H9 (cell line): ENCODE data around the gene RASSF5. TPM values are rescaled to one million over a fixed set of nuclear protein-coding genes. Genes with fewer than 3 reads are reported as not detected.

Source experiments
- DNase-seq: peaks from one replicate; pipeline ENCODE4 v3.0.0-alpha.2; 2017
- H2AFZ ChIP-seq: one replicate; pipeline ENCODE4 v1.6.1; 2013; ENCODE audit warnings: mild to moderate bottlenecking, low read length, control low read depth, moderate library complexity
- H2AK5ac ChIP-seq: 2 replicates; pipeline ENCODE4 v1.6.1; 2013; ENCODE audit warnings: low read length, control low read depth, mixed read lengths; ENCODE audit not compliant: insufficient read length
- H2BK120ac ChIP-seq: one replicate; pipeline ENCODE4 v1.6.1; 2013; ENCODE audit warnings: low read depth, mild to moderate bottlenecking, low read length, control low read depth, inconsistent platforms; ENCODE audit not compliant: poor library complexity, severe bottlenecking
- H2BK12ac ChIP-seq: 2 replicates; pipeline ENCODE4 v1.6.1; 2013; ENCODE audit warnings: low read length, control low read depth, mixed read lengths, low read depth; ENCODE audit not compliant: insufficient read length
- H2BK15ac ChIP-seq: 2 replicates; pipeline ENCODE4 v1.6.1; 2013; ENCODE audit warnings: low read depth, low read length, control low read depth
- H2BK20ac ChIP-seq: one replicate; pipeline ENCODE4 v1.6.1; 2013; ENCODE audit warnings: low read depth, mild to moderate bottlenecking, low read length, control low read depth, inconsistent platforms; ENCODE audit not compliant: poor library complexity, severe bottlenecking
- H2BK5ac ChIP-seq: 2 replicates; pipeline ENCODE4 v1.6.1; 2013; ENCODE audit warnings: low read length, control low read depth, mixed read lengths; ENCODE audit not compliant: insufficient read length
- H3K14ac ChIP-seq: 2 replicates; pipeline ENCODE4 v1.6.1; 2013; ENCODE audit warnings: low read length, control low read depth; ENCODE audit not compliant: insufficient read depth
- H3K18ac ChIP-seq: 2 replicates; pipeline ENCODE4 v1.6.1; 2013; ENCODE audit warnings: low read depth, mild to moderate bottlenecking, mixed read lengths, low read length, control low read depth; ENCODE audit not compliant: insufficient read length
- H3K23ac ChIP-seq: 2 replicates; pipeline ENCODE4 v1.6.1; 2013; ENCODE audit warnings: low read length, control low read depth, mixed read lengths, low read depth; ENCODE audit not compliant: insufficient read length
- H3K23me2 ChIP-seq: 2 replicates; pipeline ENCODE4 v1.6.1; 2013; ENCODE audit warnings: low read depth, mild to moderate bottlenecking, mixed read lengths, low read length, control low read depth; ENCODE audit not compliant: insufficient read length, poor library complexity, severe bottlenecking
- H3K27ac ChIP-seq: 2 replicates; pipeline ENCODE4 v1.5.1; 2013; ENCODE audit warnings: low read length, control low read depth, mixed read lengths, low read depth; ENCODE audit not compliant: insufficient read length
- H3K27me3 ChIP-seq: 2 replicates; pipeline ENCODE4 v1.6.1; 2013; ENCODE audit warnings: low read length, control low read depth, inconsistent platforms; ENCODE audit not compliant: insufficient read depth
- H3K4ac ChIP-seq: 2 replicates; pipeline ENCODE4 v1.6.1; 2013; ENCODE audit warnings: low read depth, mild to moderate bottlenecking, control low read depth, inconsistent platforms, low read length, moderate library complexity
- H3K4me1 ChIP-seq: 2 replicates; pipeline ENCODE4 v1.6.1; 2013; ENCODE audit warnings: low read length, control low read depth, inconsistent platforms; ENCODE audit not compliant: insufficient read depth
- H3K4me2 ChIP-seq: 2 replicates; pipeline ENCODE4 v1.6.1; 2013; ENCODE audit warnings: low read length, control low read depth, mixed read lengths; ENCODE audit not compliant: insufficient read length, insufficient read depth
- H3K56ac ChIP-seq: 2 replicates; pipeline ENCODE4 v1.6.1; 2013; ENCODE audit warnings: low read depth, mild to moderate bottlenecking, mixed read lengths, low read length, control low read depth; ENCODE audit not compliant: insufficient read length
- H3K79me1 ChIP-seq: 2 replicates; pipeline ENCODE4 v1.6.1; 2013; ENCODE audit warnings: low read depth, mild to moderate bottlenecking, moderate library complexity, low read length, control low read depth, inconsistent platforms; ENCODE audit not compliant: insufficient read depth, poor library complexity, severe bottlenecking
- H3K79me2 ChIP-seq: 2 replicates; pipeline ENCODE4 v1.6.1; 2013; ENCODE audit warnings: low read length, control low read depth, inconsistent platforms; ENCODE audit not compliant: insufficient read depth
- H3K9ac ChIP-seq: 2 replicates; pipeline ENCODE4 v1.6.1; 2013; ENCODE audit warnings: low read length, control low read depth, mixed read lengths; ENCODE audit not compliant: insufficient read length; ENCODE audit errors: extremely low read depth
- H3K9me3 ChIP-seq: one replicate; pipeline ENCODE4 v1.6.1; 2013; ENCODE audit warnings: low read depth, low read length, inconsistent platforms; ENCODE audit not compliant: control insufficient read depth
- H3T11ph ChIP-seq: one replicate; pipeline ENCODE4 v1.6.1; 2013; ENCODE audit warnings: mild to moderate bottlenecking, low read length, control low read depth, inconsistent platforms
- H4K20me1 ChIP-seq: one replicate; pipeline ENCODE4 v1.6.1; 2013; ENCODE audit not compliant: control insufficient read depth, insufficient read length, insufficient read depth
- H4K5ac ChIP-seq: 2 replicates; pipeline ENCODE4 v1.6.1; 2013; ENCODE audit warnings: low read depth, mild to moderate bottlenecking, mixed read lengths, low read length, control low read depth; ENCODE audit not compliant: insufficient read length
- H4K8ac ChIP-seq: replicated peaks from 2 replicates; pipeline ENCODE4 v1.6.1; 2013; ENCODE audit warnings: low read length, control low read depth, mixed read lengths, low read depth; ENCODE audit not compliant: insufficient read length
- H4K91ac ChIP-seq: 2 replicates; pipeline ENCODE4 v1.6.1; 2013; ENCODE audit warnings: low read depth, mild to moderate bottlenecking, moderate library complexity, mixed read lengths, low read length, control low read depth; ENCODE audit not compliant: insufficient read length
- H3K27ac Mint-ChIP-seq, 3 experiments: 2 replicates in 2 of 3; 3 replicates in 1 of 3; pipeline ENCODE4 v1.8.0; 2020 to 2021; ENCODE audit warnings: mixed read lengths in 3 of 3, mild to moderate bottlenecking in 1 of 3, moderate library complexity in 1 of 3
- H3K27me3 Mint-ChIP-seq: 2 replicates; pipeline ENCODE4 v1.8.0; 2021; ENCODE audit warnings: low read depth, mild to moderate bottlenecking, moderate library complexity, mixed read lengths
- H3K36me3 Mint-ChIP-seq, 3 experiments: 2 replicates in 2 of 3; 3 replicates in 1 of 3; pipeline ENCODE4 v1.8.0; 2020 to 2021; ENCODE audit warnings: low read depth in 3 of 3, mixed read lengths in 3 of 3; ENCODE audit not compliant: insufficient read depth in 1 of 3
- H3K4me1 Mint-ChIP-seq, 2 experiments: 2 replicates each; pipeline ENCODE4 v1.8.0; 2020; ENCODE audit warnings: mixed read lengths in 2 of 2
- H3K4me3 Mint-ChIP-seq, 2 experiments: 2 replicates in 1 of 2; 3 replicates in 1 of 2; pipeline ENCODE4 v1.8.0; 2020 to 2021; ENCODE audit warnings: mild to moderate bottlenecking in 2 of 2, mixed read lengths in 2 of 2, moderate library complexity in 1 of 2
- H3K9me3 Mint-ChIP-seq, 2 experiments: 2 replicates in 1 of 2; 3 replicates in 1 of 2; pipeline ENCODE4 v1.8.0; 2020; ENCODE audit warnings: mild to moderate bottlenecking in 2 of 2, mixed read lengths in 2 of 2, moderate library complexity in 1 of 2
- WGBS: extraction: QIAGEN DNeasy Blood & Tissue Kit; methylation state at CpG from one replicate; pipeline ENCODE4 v1.1.7; 2013; ENCODE audit warnings: missing lambda C conversion rate, low lambda C conversion rate, mixed read lengths; ENCODE audit not compliant: insufficient read length; ENCODE audit errors: extremely low coverage; 5-methylcytosine and 5-hydroxymethylcytosine counted together
- total RNA-seq: library from RNA; stranded (reverse); gene quantifications from 2 replicates; pipeline ENCODE4 v1.2.1, GENCODE V29; 2021
- TF ChIP-seq, protein P1 (sequence below): fragments of 200-600 bp; sonication (generic); conservative IDR thresholded peaks from 3 replicates; pipeline ENCODE4 v1.8.0; 2021; ENCODE audit warnings: antibody characterized with exemption, mild to moderate bottlenecking

The RASSF5 gene
- total RNA-seq, 1 experiment from 2014 or later: 0.50 TPM

DNA sequence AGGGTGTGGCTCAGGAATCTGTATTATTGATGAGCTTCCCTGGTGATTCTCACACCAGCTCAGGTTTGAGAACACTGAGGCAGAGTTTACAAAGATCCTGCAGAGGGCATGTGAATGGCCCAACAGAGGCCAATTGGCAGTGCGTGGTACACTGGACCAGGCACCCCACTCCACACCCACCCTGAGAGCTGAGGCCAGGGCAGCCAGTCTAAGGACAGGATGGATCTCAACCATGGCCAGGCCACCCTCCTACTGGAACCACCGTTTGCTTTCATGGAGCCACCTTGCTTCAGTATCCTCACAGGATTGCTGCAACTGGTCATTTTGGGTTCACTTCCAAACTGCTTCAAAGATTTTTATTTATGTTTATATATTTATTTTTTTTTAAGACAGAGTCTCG, 7.3 kb upstream of the RASSF5 start:
- peaks cover 3% of the 10 kb centered on the region; the same call in 1 of the 2 replicates for H3K4me1 ChIP-seq
- H2AK5ac ChIP-seq: no peak overlapping the region
- no peak overlapping the region for H3K56ac ChIP-seq
- TF ChIP-seq, protein P1, sequence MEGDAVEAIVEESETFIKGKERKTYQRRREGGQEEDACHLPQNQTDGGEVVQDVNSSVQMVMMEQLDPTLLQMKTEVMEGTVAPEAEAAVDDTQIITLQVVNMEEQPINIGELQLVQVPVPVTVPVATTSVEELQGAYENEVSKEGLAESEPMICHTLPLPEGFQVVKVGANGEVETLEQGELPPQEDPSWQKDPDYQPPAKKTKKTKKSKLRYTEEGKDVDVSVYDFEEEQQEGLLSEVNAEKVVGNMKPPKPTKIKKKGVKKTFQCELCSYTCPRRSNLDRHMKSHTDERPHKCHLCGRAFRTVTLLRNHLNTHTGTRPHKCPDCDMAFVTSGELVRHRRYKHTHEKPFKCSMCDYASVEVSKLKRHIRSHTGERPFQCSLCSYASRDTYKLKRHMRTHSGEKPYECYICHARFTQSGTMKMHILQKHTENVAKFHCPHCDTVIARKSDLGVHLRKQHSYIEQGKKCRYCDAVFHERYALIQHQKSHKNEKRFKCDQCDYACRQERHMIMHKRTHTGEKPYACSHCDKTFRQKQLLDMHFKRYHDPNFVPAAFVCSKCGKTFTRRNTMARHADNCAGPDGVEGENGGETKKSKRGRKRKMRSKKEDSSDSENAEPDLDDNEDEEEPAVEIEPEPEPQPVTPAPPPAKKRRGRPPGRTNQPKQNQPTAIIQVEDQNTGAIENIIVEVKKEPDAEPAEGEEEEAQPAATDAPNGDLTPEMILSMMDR: no peak
- peaks cover 11 to 18% of the 10 kb centered on the region in 2 experiments for H3K4me1 Mint-ChIP-seq
- no peaks in the 10 kb centered on the region for H3K23me2 ChIP-seq
- no CpG with 5 or more reads among the region's 3 CpGs for WGBS
- H4K20me1 ChIP-seq: no peaks in the 10 kb centered on the region
- H4K91ac ChIP-seq: no peak overlapping the region
- H2BK120ac ChIP-seq: no peak overlapping the region
- no peak overlapping the region for H3K23ac ChIP-seq
- no peak overlapping the region for H3K9ac ChIP-seq
- no peak overlapping the region for H3K27ac Mint-ChIP-seq
- no peak overlapping the region for H3T11ph ChIP-seq
- no peak overlapping the region for H2AFZ ChIP-seq
- H2BK20ac ChIP-seq: no peak overlapping the region
- H3K27me3 Mint-ChIP-seq: peaks cover 39% of the 10 kb centered on the region
- H3K9me3 ChIP-seq: no peaks in the 10 kb centered on the region
- no peak overlapping the region for H2BK12ac ChIP-seq
- no peak overlapping the region for H2BK5ac ChIP-seq
- H3K79me2 ChIP-seq: no peaks in the 10 kb centered on the region
- H3K14ac ChIP-seq: no peak overlapping the region
- no peaks in the 10 kb centered on the region; a peak in 1 of 7 replicates for H3K36me3 Mint-ChIP-seq
- no peak overlapping the region for H3K4me3 Mint-ChIP-seq
- no peaks in the 10 kb centered on the region; the same call in 1 of the 2 replicates for H3K27me3 ChIP-seq
- H3K27ac ChIP-seq: no peak overlapping the region
- no peak overlapping the region for H4K5ac ChIP-seq
- no peak for DNase-seq
- H3K9me3 Mint-ChIP-seq: no peaks in the 10 kb centered on the region
- no peaks in the 10 kb centered on the region for H3K79me1 ChIP-seq
- no peak overlapping the region for H3K4ac ChIP-seq
- H3K4me2 ChIP-seq: no peak overlapping the region
- no peak overlapping the region for H2BK15ac ChIP-seq
- no peak overlapping the region for H3K18ac ChIP-seq
- H4K8ac ChIP-seq: no peak overlapping the region
